CD4-positive, alpha-beta T cell (primary cell): ENCODE data around the gene STK40. TPM values are rescaled to one million over a fixed set of nuclear protein-coding genes. Genes with fewer than 3 reads are reported as not detected.

Source experiments
- ATAC-seq: fragments of 200-7000 bp; cut with Tn5 transposase; one replicate; pipeline ENCODE4 v1.10.0; 2022; ENCODE audit warnings: mild to moderate bottlenecking; ENCODE audit not compliant: poor library complexity
- CTCF ChIA-PET: fragments of 350-600 bp; sonication (Branson Sonifier 250); formaldehyde crosslinking; loops from one replicate; lab custom pipeline; 2021; ENCODE audit warnings: antibody characterized with exemption, inconsistent platforms; lab: Charles Lee
- POLR2A ChIA-PET: fragments of 350-600 bp; sonication (Branson Sonifier 250); formaldehyde crosslinking; loops from one replicate; lab custom pipeline; 2021; ENCODE audit warnings: antibody characterized with exemption, inconsistent platforms; lab: Charles Lee
- DNase-seq, 14 experiments: peaks; one replicate each; pipeline ENCODE4 v3.0.0-alpha.2; 2013 to 2020; ENCODE audit warnings: mixed read lengths in 2 of 14
- H3K27ac ChIP-seq, 2 donors: one replicate each; pipeline versions ENCODE4 v1.5.1 to v1.7.0; 2013; ENCODE audit warnings: low read length in 2 of 2, low read depth in 1 of 2, mild to moderate bottlenecking in 1 of 2
- H3K27me3 ChIP-seq, 2 experiments: 1 replicate in 1 of 2; 2 replicates in 1 of 2; pipeline versions ENCODE4 v1.6.1 to v1.7.0; 2013; ENCODE audit warnings: low read length in 2 of 2, control low read depth in 1 of 2, mild to moderate bottlenecking in 1 of 2, moderate library complexity in 1 of 2; ENCODE audit not compliant: insufficient read depth in 2 of 2, control insufficient read depth in 1 of 2
- H3K36me3 ChIP-seq: one replicate; pipeline ENCODE4 v1.6.1; 2013; ENCODE audit warnings: low read length, control low read depth; ENCODE audit not compliant: insufficient read depth
- H3K4me1 ChIP-seq: one replicate; pipeline ENCODE4 v1.6.1; 2013; ENCODE audit warnings: low read length, control low read depth; ENCODE audit not compliant: insufficient read depth
- H3K4me3 ChIP-seq: one replicate; pipeline ENCODE4 v1.5.1; 2013; ENCODE audit warnings: mild to moderate bottlenecking, low read length, moderate library complexity
- H3K9me3 ChIP-seq, 2 experiments: 1 replicate in 1 of 2; 2 replicates in 1 of 2; pipeline versions ENCODE4 v1.6.1 to v1.7.0; 2013; ENCODE audit warnings: low read length in 2 of 2, mild to moderate bottlenecking in 2 of 2, control low read depth in 1 of 2, moderate library complexity in 1 of 2; ENCODE audit not compliant: control insufficient read depth in 1 of 2, insufficient read depth in 1 of 2
- H3K27ac Mint-ChIP-seq: one replicate; pipeline ENCODE4 v1.8.0; 2020; ENCODE audit warnings: mixed read lengths
- H3K27me3 Mint-ChIP-seq: one replicate; pipeline ENCODE4 v1.8.0; 2021; ENCODE audit warnings: mixed read lengths
- H3K36me3 Mint-ChIP-seq: one replicate; pipeline ENCODE4 v1.8.0; 2021; ENCODE audit warnings: low read depth, mixed read lengths
- H3K4me1 Mint-ChIP-seq: one replicate; pipeline ENCODE4 v1.8.0; 2021; ENCODE audit warnings: low read depth, mixed read lengths
- H3K4me3 Mint-ChIP-seq: one replicate; pipeline ENCODE4 v1.8.0; 2020; ENCODE audit warnings: mild to moderate bottlenecking, mixed read lengths
- H3K9me3 Mint-ChIP-seq: one replicate; pipeline ENCODE4 v1.8.0; 2020; ENCODE audit warnings: mixed read lengths
- CTCF ChIP-seq: fragments of 200-600 bp; IDR thresholded peaks from one replicate; pipeline ENCODE4 v1.8.0; 2022; ENCODE audit warnings: antibody characterized with exemption, mild to moderate bottlenecking
- intact Hi-C, 2 experiments: fragments of 100-400 bp; cut with DNase I in 1 of 2; cut with micrococcal nuclease in 1 of 2; formaldehyde crosslinking; loops; one replicate each; pipeline versions ENCODE4 v1.15.1 to v1.9.0; 2023 to 2025; cut with DNase I, micrococcal nuclease
- total RNA-seq, 174 experiments: library from RNA in 2 of 174; stranded (reverse) in 2 of 174; gene quantifications; one replicate each; pipeline ENCODE4 v1.2.3 and lab custom pipeline; 2021 to 2026

The STK40 gene
- total RNA-seq, 2 experiments from 2014 or later, result 17.8 to 20.7 TPM

- H3K4me3 Mint-ChIP-seq, result peak overlapping the region; percentile 77
These were observed 80.5 kb downstream of the STK40 start for GRCh38 chr1:36304970-36305914.

GRCh38 chr1:36304521-36304920 lies 81.2 kb downstream of the STK40 start:
- H3K4me1 ChIP-seq, result peaks cover 24% of the 10 kb centered on the region
- H3K27me3 Mint-ChIP-seq, result no peaks in the 10 kb centered on the region
- H3K27me3 ChIP-seq, result no peaks in the 10 kb centered on the region
- no peaks in the 10 kb centered on the region for H3K9me3 ChIP-seq
- peaks cover 44% of the 10 kb centered on the region for H3K36me3 ChIP-seq
- H3K27ac ChIP-seq, result no peak overlapping the region
- no peak for TF ChIP-seq CTCF
- no peak overlapping the region for H3K27ac Mint-ChIP-seq
- peak in 2 of 14 experiments; percentile 57 to 64 for DNase-seq
- POLR2A ChIA-PET, result no interaction called here
- CTCF ChIA-PET, result interaction anchor here (0.7 kb wide), 1 partner anchor 205 kb away, joined by 3 read pairs; no protein-coding TSS in a partner anchor
- H3K4me3 ChIP-seq, result no peak overlapping the region
- H3K4me3 Mint-ChIP-seq, result no peak overlapping the region
- intact Hi-C loops, result loop anchor here in 1 of 2 experiments (5.0 kb wide), 1 partner anchor 152 kb away; no protein-coding TSS in a partner anchor
- H3K36me3 Mint-ChIP-seq, result peaks cover 61% of the 10 kb centered on the region
- H3K9me3 Mint-ChIP-seq, result no peaks in the 10 kb centered on the region
- H3K4me1 Mint-ChIP-seq, result peaks cover 16% of the 10 kb centered on the region
- no peak for ATAC-seq

More at GRCh38 chr1:36304970-36305914, 80.5 kb downstream of the STK40 start:
- Mint-ChIP-seq H3K27me3 (no peaks in the 10 kb centered on the region), H3K36me3 (peaks cover 53% of the 10 kb centered on the region), H3K4me1 (peaks cover 16% of the 10 kb centered on the region), H3K9me3 (no peaks in the 10 kb centered on the region), H3K27ac (peak overlapping the region; percentile 64)
- peaks cover 42% of the 10 kb centered on the region for H3K36me3 ChIP-seq
- peaks cover 24% of the 10 kb centered on the region for H3K4me1 ChIP-seq
- ATAC-seq (no peak), DNase-seq (no peak)
- no peak for TF ChIP-seq CTCF
- H3K4me3 ChIP-seq, result no peak overlapping the region
- peak overlapping the region in 1 of 2 donors; percentile 29 for H3K27ac ChIP-seq
- intact Hi-C loops, result loop anchor here (5.0 kb wide), 4 partner anchors 47 to 153 kb away; no protein-coding TSS in a partner anchor
- ChIA-PET CTCF (interaction anchor here (1.3 to 1.9 kb wide), 4 partner anchors 18 to 156 kb away, joined by 3 to 13 read pairs (median 6); partner anchors contain the start of genes EVA1B and TRAPPC3), POLR2A (interaction anchor here (0.8 to 2.2 kb wide), 10 partner anchors 15 to 156 kb away, joined by 3 to 19 read pairs (median 7); partner anchors contain the start of genes EVA1B, STK40, THRAP3 and TRAPPC3)
- H3K9me3 ChIP-seq, result no peaks in the 10 kb centered on the region
- H3K27me3 ChIP-seq, result no peaks in the 10 kb centered on the region

- H3K9me3 ChIP-seq, result no peaks in the 10 kb centered on the region
- no peaks in the 10 kb centered on the region for H3K27me3 ChIP-seq
- H3K36me3 ChIP-seq, result peaks cover 49% of the 10 kb centered on the region
- POLR2A ChIA-PET, result no interaction called here
- CTCF ChIA-PET, result interaction anchor here (0.7 to 2.0 kb wide), 2 partner anchors 155 to 204 kb away, joined by 3 to 5 read pairs; partner anchors contain the start of gene TRAPPC3
- H3K27me3 Mint-ChIP-seq, result no peaks in the 10 kb centered on the region
- no peak for DNase-seq
- no peak for TF ChIP-seq CTCF
- H3K4me3 ChIP-seq, result no peak overlapping the region
- peaks cover 16% of the 10 kb centered on the region for H3K4me1 Mint-ChIP-seq
- no peak for ATAC-seq
- no peak overlapping the region for H3K27ac ChIP-seq
- no peak overlapping the region for H3K27ac Mint-ChIP-seq
- intact Hi-C loops, result loop anchor here in 1 of 2 experiments (5.0 kb wide), 1 partner anchor 152 kb away; no protein-coding TSS in a partner anchor
- H3K36me3 Mint-ChIP-seq, result peaks cover 66% of the 10 kb centered on the region
- H3K4me1 ChIP-seq, result peaks cover 24% of the 10 kb centered on the region
- H3K9me3 Mint-ChIP-seq, result no peaks in the 10 kb centered on the region
- H3K4me3 Mint-ChIP-seq, result peak overlapping the region; percentile 56
These were observed 81.9 kb downstream of the STK40 start for GRCh38 chr1:36303650-36304360.
